Right lobe of liver (tissue), 4 donors: ENCODE data around the gene TMPRSS2.

Experiments
- CTCF ChIP-seq, 4 donors: fragments of 200-600 bp in 3 of 4; fragments of 450-650 bp in 1 of 4; IDR thresholded peaks; one replicate each; pipeline versions ENCODE4 v1.5.1 to v1.8.0; 2016 to 2022; ENCODE audit warnings: antibody characterized with exemption in 4 of 4, mild to moderate bottlenecking in 2 of 4
- POLR2A ChIP-seq: fragments of 450-650 bp; IDR thresholded peaks from one replicate; pipeline ENCODE4 v1.6.1; 2017; ENCODE audit warnings: antibody characterized with exemption, mild to moderate bottlenecking
- donor health status: DM: no; HTN: no; CAD: no.
- donor health status: DM: no; HTN: no; CAD: no.
- donor health status: DM: no; HTN: yes; CAD: no.

DNA sequence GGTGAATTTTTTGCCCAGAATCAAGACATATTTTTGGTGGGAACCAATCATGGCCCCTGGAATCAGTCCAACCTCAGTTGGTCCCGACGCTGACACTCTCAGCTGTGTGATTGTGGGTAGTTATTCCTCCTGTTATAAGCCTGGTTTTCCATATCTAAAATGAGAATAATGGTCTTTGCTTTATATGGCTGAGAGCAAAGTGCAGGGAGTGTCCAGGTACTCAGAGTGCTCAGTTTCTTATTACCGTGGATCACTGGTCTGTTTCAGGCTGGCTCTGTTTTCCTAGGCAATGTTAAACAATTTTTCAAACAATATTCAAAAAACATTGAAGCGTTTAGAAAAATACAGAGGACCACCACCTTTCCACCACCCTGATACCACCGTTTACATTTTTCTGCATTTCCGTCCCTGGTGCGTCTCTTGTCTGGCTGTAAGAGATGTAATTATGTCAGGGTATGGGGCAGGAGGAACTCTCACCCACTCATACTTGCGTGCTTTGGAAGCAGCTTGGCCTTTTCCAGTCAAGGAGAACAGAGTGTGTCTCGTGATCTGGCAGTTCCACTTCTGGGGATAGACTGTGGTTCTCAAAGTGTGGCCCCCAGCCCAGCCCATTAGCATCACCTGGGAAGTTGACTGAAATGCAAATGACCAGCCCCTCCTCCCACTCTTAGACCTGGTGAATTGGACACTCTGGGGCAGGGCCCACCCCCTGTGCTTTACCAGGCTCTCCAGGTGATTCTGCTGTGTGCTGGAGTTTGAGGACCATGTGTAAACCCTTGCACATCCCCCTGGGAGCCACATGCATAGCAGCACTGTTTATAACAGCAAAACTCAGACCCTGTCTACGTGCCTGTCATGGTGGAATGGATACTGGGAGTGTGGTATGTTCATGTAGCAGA is 75.1 kb downstream of the TMPRSS2 start:
- no peak for TF ChIP-seq CTCF (IDR thresholded peaks at IDR 0.05)
- TF ChIP-seq POLR2A: no peak
